ENCODE measurements around the gene SLC16A4.

DNA sequence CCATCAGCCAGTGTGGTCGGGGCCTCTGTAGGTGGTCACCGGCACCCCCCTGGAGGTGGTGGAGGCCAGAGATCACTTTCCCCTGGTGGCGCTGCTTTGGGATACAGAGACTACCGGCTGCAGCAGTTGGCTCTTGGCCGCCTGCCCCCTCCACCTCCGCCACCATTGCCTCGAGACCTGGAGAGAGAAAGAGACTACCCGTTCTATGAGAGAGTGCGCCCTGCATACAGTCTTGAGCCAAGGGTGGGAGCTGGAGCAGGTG lies 50.7 kb downstream of the SLC16A4 start:
- TF ChIP-seq, protein P1, sequence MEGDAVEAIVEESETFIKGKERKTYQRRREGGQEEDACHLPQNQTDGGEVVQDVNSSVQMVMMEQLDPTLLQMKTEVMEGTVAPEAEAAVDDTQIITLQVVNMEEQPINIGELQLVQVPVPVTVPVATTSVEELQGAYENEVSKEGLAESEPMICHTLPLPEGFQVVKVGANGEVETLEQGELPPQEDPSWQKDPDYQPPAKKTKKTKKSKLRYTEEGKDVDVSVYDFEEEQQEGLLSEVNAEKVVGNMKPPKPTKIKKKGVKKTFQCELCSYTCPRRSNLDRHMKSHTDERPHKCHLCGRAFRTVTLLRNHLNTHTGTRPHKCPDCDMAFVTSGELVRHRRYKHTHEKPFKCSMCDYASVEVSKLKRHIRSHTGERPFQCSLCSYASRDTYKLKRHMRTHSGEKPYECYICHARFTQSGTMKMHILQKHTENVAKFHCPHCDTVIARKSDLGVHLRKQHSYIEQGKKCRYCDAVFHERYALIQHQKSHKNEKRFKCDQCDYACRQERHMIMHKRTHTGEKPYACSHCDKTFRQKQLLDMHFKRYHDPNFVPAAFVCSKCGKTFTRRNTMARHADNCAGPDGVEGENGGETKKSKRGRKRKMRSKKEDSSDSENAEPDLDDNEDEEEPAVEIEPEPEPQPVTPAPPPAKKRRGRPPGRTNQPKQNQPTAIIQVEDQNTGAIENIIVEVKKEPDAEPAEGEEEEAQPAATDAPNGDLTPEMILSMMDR (IDR thresholded peaks at IDR 0.05), result no peak
- TF ChIP-seq POLR2AphosphoS5 (IDR thresholded peaks at IDR 0.05), result no peak
- no peak for TF ChIP-seq POLR2A (IDR thresholded peaks at IDR 0.05)
- TF ChIP-seq EP300 (IDR thresholded peaks at IDR 0.05), result no peak

Measured in stomach (tissue), 4 donors.